ENCODE data around the gene CSMD2. TPM values are rescaled to one million over a fixed set of nuclear protein-coding genes. Genes with fewer than 3 reads are reported as not detected.

Gene CSMD2
- total and polyA plus RNA-seq, 2 of the 8 experiments (the other 6 are each of a cell fraction or from before 2014, with no cell fraction given): 7.0 to 14.7 TPM

DNA sequence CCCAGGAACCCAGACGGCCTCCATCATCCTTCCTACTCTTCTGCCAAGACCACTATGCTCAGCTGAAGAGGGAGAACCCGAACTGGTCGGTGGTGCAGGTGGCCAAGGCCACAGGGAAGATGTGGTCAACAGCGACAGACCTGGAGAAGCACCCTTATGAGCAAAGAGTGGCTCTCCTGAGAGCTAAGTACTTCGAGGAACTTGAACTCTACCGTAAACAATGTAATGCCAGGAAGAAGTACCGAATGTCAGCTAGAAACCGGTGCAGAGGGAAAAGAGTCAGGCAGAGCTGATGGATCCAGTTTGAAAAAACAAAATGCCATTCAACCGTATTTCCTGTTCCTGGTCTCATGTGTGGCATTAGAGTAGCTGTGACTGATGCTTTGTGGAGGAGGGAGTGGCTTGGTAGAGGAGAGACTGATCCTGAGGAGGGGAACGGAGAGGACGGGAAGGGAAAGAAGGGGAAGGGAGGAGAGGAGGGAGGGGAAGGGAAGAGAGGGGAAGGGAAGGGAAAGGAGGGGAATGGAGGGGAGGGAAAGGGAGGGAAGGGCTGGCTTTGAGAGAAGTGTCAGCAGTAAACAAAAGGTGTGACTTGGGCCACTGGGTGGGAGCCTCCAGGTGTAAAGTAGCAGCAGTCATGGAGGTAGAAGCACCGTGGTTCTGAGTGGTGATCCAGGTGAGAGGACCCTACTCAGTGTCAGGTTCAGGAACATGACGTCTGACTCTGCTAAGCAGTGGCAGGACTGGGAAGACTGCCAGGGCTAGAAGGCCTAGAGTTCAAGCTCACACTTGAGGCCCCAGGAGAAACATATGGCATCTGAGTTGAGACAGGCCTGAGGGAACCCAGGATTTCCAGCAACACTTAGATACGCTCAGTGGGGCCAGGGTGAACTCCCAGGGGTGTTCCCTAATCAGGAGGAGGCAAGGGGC lies 300.3 kb downstream of the CSMD2 start (continued):
- TF ChIP-seq EP300 (IDR thresholded peaks at IDR 0.05; ENCODE audit: borderline replicate concordance in 1 of 2, low read depth in 2 of 2, low read length in 2 of 2) (no peak), CREB1 (IDR thresholded peaks at IDR 0.05) (no peak), CHD1 (IDR thresholded peaks at IDR 0.05; ENCODE audit: low read depth, low read length) (no peak), RFX5 (IDR thresholded peaks at IDR 0.05; ENCODE audit: borderline replicate concordance, low read depth, low read length) (no peak), RAD21 (IDR thresholded peaks at IDR 0.05 in 1 of 2, conservative IDR thresholded peaks at IDR 0.05 in 1 of 2; ENCODE audit: low read depth in 2 of 2, low read length in 2 of 2) (no peak), SIRT6 (IDR thresholded peaks at IDR 0.05; ENCODE audit: low read length) (no peak), NANOG (IDR thresholded peaks at IDR 0.05; ENCODE audit: insufficient read depth, low read depth, low read length, poor library complexity, severe bottlenecking) (no peak), CBX5 (IDR thresholded peaks at IDR 0.05; ENCODE audit: low read depth, low read length) (no peak)
